MM.1S (cell line): Measurements from ENCODE around the gene ATXN10.

Experiments used
- CTCF ChIP-seq: fragments of 300-600 bp; sonication (generic); IDR thresholded peaks from 2 replicates; pipeline ENCODE4 v1.5.1; 2016; ENCODE audit warnings: antibody characterized with exemption, low read length, mixed read lengths
- EZH2 ChIP-seq: fragments of 300-600 bp; sonication (generic); optimal IDR thresholded peaks from 2 replicates; pipeline ENCODE3; 2017; ENCODE audit warnings: low read depth, mild to moderate bottlenecking, antibody characterized with exemption, low read length, mixed read lengths
- EZH2phosphoT487 ChIP-seq: fragments of 300-600 bp; sonication (generic); IDR thresholded peaks from 2 replicates; pipeline ENCODE4 v1.6.1; 2018; ENCODE audit warnings: antibody characterized with exemption, low read length

GRCh38 chr22:45807156-45807915 lies 135.7 kb downstream of the ATXN10 start:
- TF ChIP-seq CTCF (no peak), EZH2phosphoT487 (no peak), EZH2 (no peak)
